Inflammatory macrophage treated with lipopolysaccharide for 4 hours (primary cell): Measurements from ENCODE around the gene EPB41L4B.

Experiments used
- DNase-seq: peaks from one replicate; pipeline ENCODE4 v3.0.0-alpha.2; 2020

Gene EPB41L4B

DNA sequence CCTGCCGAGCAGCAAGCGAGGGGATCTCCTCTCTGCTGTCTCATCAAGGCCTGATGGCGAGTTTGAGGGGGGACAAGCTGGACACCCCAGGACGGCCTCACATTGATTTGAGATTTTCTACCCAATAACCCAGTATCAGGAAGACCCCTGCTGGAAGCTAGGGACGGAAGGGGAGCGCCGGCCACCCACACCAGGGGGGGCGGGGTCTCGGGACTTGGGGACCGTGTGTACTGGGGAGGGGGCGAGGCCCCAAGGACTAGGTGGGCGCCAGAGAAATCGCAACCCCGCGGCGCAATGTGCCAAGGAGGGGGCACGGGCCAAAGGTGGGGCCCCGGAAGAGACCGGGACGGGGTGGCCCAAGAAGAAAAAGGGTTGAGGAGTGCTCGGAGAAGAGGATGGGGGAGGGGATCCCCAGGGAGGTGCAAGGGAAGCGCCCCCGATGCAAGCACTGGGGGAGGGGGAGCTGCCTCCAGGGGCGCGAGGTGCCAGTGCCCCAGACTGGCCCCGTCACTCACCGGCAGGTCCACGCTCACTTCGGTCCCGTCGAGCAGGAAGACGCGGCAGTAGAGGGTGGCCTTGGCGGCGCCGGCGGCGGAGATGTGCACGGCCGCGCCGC is 1.1 kb downstream of the EPB41L4B start:
- no peak for DNase-seq

DNA sequence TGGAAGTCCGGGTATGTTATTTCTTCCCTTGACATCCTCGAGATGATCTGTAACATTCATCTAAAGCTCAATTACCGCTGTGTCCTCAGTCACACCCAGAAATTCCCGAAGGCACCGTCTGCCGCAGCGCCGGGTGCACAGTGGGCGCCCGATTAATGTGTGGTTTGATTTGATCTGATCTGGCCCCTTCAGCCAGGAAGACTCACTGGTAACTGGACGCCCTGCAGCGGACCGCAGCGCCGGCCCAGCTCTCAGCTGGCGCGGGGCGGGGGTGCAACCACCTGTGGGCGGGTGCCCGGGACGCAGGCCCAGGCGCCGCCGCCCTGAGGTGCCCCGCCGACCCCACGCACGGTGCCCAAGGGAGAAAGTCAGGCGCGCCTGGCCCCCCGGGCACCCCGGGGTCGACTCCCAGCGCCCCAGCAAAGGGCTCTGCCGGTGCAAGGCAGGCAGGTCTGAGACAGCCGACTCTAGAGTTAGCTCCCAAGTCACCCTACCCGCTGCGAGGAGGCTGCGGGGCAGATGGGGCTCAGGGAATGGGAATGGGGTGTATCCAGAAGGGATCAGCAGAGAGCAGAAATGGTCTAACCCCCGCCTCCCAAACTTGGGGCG is 1.7 kb downstream of the EPB41L4B start:
- DNase-seq = no peak

DNA sequence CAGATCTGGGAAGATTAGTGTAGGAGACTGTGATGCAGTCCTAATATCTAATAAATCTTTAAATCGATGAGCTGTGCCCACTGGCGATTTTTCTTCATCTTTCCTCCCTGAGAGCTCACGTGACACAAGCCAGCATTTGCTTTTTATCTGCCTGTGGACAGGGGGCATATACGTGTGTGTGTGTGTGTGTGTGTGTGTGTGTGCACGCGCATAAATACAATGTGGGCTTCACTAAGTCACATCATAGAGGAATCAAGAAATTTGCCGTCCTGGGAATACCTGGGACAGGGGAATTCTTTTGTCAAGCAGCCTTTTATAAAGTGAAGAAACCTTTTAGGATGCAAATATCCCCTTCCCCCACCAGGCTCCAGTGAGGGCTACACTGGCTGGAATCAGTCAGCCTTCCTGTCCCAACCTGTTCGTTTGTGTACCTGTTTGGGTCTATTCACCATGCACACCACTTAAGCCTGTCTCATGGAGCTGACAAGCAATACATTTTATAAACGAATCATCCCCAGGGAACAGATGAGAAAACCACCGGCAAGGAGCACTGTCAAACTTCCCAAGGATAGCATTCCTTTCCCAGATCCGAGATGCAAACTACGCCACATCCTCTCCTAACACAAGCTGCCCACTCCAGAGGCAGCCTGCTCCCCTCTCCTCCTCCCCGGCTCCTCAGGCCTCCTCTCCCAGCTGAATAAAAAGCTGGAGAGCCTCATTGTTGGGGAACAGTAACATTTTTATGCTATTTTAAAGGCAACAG is 2.7 kb downstream of the EPB41L4B start:
- DNase-seq = no peak

DNA sequence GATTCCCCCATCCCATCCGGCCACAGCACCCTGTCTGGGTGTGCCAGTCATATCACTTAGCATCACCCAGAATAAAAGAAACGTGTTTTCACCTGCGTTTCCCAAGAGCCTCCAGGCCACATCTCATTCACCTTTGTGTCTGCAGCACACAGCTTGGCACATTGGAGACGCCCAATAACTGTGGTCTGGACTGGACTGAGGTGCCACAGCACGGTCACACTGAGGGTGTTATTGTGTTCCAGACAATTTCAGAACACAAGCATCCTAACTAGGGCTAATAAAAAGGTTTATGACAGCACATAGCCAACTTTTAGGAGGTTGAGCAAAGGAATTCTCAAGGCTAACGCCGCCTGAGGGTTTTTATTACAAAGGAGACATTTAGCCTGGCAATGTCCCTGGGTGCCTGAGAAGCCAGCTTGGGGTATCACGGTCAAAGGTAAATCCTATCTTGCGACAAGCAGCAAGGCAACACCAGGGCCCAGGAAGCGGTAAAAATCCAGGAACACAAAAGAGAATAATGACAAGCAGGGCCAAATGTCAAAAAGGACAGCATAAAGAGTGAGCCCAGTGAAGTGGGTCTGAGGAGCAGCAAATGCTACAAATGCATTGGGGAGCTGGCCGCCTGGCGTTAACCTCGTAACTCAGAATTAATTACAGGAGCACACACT is 3.4 kb downstream of the EPB41L4B start:
- no peak for DNase-seq

DNA sequence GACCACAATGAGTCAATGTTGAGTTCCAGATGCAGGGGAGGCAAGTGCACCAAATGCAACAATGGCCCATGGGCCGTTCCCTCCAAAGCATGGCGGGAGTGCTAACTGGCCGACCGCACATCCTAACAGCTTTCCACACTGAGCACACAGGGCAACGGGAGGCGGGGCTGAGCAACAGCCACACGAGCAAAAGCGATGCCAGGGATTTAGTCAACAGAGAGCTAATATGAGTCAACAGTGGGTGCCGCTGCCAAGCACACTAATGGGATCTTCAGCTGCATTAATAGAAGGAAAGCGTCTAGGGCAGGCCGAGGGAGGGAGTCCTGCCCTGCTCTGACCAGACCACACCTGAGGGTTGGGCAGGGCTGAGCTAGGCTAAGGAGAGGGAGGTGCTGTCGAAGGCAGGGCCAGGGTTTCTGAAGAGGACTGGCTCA is 4.6 kb downstream of the EPB41L4B start:
- DNase-seq = no peak

DNA sequence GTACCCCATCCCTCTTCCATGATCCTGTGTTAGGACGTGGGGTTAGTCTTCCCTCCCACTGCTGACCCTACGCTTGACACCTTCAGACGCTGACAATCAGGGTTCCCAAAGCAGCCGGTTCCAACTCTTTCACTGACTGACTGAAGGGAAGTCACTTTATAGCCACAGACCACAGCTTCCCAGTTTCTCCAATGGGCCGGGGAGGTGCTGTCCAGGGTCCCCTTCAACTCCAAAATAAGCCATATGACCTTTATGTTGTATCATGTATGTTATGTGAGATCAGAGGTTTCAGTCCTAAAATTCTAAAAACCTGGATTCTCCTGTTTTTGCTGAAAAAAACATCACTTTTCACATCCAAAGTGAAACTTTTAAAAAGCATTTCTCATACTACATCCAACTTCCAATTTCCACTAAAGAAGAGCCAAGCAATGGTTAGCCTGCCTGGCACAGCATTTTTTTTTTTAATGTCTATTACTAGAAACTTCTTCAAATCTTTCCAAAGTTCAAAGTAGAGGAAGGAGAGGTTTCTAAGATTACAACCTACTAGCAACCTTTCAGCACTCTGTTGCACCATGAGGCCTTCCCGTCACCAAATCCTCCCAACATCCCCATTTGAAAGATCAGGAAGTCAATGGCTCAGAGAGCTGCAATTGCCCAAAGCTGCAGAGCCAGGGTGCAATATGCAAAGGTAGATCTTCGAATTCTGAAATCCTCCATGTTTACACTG is 5.2 kb downstream of the EPB41L4B start:
- DNase-seq = peak; percentile 72

DNA sequence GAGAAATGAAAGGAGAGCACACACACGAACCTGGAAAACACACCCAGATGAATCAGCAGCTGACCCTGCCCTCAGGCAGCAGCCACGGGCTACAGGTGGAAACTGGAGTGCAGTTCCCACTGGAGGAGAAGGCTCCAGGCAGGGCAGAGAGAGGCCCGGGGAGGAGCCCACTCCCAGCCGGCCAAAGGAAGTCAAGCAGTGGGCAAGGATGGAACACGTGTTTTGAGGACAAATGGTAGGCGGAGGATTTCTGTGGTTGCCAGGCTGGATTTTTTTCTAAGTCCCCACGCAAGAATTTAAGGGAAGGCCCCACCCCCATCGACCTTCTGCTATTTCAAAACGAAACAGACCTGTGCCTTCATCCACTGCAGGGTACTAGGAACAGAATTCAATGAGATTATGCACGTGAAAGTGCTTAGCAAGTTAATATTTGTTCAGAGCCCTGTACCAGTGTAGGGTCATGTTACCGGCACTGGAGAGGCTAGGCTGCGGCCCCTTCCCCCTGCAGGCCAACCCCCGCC is 6.8 kb downstream of the EPB41L4B start:
- DNase-seq = no peak

DNA sequence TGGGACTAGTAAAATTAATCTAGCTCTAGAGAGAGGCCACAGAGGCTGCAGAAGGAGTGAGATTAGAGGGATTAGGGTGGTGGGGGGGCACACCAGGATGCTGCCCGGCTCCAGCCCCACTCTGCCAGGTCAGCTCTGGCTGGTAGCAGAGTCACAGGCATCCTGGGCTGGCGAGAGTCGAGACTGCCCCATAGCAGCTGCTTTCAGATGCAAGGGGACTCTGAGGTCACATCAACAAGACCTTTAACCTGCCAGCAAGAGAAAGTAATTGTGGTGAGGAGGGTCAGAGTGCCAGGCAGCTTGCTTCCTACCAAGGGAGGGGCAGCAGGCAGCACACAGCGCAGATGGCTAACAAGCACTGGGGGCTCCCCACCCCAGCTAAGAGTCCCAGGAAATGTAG is 7.5 kb downstream of the EPB41L4B start:
- DNase-seq = no peak

DNA sequence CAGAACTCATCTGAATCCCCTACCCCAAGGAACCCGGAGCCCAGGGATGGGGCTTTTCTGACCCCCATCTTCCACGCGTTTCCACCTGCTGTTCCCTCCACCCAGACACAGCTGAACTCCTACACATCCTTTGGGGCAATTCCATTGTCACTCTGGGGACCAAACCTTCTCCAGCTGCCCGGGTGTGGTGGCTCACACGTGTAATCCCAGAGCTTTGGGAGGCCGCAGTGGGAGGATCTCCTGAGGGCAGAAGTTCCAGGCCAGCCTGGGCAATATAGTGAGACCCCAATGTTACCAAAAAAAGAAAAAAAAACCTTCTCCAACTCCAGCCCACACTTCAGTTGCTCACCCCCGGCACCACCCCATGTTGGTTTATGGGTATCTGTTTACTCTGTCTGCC is 8.1 kb downstream of the EPB41L4B start:
- DNase-seq = no peak

DNA sequence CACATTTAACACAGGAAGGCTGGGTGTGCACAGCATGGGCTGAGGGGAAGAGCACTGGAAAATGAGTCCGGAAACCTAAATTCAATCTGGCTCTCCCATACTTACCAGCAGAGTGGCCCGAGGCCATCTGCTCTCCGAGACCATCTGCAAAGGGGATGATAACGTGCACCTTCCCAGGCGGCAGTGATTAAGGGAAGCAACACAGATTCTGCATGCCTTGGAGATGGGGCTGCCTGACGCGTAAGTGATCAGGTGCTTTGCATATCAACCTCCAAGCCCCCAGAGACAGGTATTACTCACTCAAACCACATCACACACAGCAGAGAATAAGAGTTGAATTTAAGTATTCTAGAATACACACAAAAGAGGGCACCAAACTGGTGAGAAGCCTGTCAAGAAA is 9.1 kb downstream of the EPB41L4B start:
- DNase-seq = no peak

DNA sequence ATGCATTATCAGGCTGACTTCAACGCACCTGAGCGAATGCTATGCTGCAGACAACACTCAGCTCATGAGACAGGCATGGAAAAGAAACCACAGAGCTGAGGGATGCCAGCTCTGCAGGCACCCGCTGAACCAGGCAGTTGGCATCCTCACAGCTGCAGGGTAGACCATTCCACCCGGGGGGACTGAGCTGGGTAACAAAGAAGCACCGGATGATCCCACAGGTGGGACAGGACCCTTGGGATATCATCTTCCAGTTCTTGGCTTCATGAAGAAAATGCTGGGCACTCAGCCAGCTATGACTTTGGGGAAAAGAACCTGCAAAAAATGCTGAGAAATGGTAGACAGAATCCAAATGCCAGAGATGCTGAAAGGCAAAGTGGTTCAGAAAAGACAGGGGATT is 9.6 kb downstream of the EPB41L4B start:
- no peak for DNase-seq

DNA sequence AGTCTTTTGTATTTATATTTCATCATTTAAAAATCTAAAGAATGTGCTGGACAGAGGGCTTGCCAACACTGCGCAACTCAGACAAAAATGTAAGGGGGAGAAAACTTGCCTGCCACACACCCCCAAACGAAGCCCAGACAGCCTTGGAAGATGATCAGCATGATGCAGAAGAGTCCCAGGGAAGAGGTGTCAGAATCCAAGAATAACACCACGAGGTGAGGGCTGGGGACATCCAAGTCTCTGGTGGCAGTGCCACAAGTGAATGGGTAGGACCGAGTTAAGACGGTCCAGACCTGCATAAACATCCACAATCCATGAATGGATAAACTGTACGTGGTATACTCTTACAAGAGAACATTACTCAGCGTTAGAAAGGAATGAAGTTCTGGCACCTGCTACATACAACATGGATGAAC is 10.4 kb downstream of the EPB41L4B start:
- no peak for DNase-seq

DNA sequence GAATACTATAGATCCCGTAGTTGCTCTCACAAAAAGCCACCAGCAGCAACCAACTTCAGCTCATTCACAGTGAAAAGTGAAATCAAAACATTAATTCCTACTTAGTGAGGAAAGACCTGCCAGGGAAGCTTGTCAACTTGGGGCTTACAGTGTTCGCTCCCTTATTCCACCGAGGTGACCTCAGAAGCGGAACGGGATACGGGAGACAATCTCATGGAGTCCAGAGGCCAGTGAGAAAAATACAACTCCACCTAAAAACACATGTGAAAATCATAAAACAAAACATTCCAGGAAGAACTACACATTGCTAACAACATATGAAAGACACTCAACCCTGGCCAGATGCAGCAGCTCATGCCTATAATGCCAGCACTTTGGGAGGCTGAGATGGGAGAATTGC is 11.6 kb downstream of the EPB41L4B start:
- no peak for DNase-seq

DNA sequence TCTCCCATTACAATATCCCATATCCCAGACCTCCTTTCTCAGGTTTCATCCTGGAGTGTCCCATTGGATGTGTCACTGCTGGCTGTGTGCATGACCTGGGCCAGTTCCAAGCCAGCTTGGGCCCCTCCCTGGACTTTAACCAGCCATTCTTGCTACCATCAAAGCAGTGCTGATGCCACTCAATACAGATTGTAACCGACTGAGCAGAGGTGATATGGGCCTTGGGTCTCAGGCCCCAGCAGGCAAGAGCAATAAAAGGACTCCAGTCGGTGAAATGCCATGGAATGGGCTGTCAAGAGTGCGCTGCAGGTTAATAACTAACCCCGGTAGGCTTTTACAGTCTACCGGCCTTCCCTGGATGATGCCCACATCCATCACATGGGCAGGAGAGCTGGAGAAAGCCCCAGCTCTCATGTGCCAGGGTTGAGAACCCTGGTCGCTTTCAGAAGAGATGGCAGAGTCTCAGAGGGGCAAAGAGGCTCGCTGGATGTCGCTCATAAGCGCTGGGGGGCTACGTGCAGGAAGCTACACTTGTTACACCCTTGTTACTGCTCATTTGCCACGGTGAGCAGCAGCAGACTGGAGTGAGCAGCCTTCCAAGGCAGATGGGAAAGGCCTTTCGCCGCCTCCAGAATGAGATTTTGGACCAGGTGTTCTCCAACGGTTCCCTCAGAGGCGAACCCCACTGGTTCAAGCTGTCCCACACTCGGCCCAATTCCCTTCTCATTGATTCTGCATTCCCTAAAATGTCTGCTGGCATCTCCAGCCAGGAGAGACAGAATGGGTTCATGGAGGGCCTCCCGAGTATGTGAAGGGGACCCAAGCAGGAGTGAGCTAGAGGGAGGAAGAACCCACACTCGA is 13.2 kb downstream of the EPB41L4B start:
- no peak for DNase-seq

DNA sequence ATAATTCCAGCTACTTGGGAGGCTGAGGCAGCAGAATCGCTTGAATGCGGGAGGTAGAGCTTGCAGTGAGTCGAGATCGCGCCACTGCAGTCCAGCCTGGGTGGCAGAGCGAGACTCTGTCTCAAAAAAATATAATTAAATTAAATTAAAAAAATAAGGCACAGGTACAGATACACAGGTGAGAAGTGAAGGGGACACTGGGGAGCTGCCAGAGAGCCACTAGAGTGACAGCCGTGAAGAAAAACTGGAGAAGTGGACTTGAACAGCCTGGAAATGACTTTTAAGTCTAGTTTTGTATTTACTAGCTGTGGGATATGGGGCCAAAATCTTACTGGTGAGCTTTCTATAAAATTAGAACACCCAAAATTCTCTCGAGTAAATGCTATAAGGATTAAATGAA is 15.1 kb downstream of the EPB41L4B start:
- DNase-seq = no peak

DNA sequence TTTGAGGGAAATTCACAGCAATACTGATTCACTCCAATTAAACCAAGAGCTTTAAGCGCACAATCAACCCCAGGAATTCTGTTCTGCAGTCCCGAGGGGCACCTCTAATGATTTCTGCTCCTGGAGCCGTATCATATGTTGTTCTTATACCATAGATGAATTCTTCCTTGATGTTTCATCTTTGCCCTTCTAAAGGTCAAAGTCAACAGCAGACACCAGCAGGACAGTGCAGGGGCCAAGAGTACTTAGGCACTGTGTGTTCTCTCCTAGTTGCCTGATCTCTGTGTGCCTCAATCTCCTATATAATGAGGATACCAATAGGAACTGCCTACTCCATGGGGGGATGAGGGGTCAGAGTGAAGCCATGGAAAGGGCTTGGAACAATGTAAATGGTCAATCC is 16.5 kb downstream of the EPB41L4B start:
- no peak for DNase-seq

DNA sequence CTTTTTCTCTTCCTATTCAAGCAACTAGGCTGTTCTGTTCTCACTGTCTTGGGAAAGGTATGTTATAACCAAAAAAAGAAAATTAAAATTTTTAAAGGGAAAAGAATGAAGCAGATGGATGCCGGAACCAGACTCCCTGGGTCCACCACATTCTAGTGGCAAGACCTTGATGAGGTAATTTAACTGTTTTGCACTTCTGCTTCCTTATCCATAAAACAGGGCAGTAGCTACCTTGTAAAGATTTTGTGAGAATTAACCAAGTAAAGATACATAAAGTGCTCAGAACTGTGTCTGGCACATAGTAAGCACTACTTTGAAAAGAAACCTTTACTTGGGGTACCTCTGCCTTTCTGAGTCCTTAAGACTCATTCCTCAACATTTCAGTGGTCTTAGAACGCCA is 17.0 kb downstream of the EPB41L4B start:
- DNase-seq = no peak

DNA sequence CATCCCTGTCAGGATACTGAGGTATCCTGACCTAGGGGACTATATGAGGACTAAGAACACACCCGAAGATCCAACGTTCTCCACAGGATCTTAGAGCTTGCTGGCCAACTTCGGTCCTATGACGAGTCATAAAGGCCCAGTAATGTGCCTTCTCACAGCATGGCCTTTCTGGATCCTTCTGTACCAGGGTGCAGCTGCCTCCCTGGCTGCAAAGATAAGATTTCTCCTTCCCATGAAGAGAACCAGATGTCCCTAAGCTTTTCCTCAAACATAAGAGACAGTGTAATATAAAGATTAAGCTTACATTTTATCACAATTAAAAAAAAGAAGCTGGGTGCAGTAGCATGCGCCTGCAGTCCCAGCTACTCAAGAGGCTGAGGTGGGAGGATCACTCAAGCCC is 18.3 kb downstream of the EPB41L4B start:
- no peak for DNase-seq

DNA sequence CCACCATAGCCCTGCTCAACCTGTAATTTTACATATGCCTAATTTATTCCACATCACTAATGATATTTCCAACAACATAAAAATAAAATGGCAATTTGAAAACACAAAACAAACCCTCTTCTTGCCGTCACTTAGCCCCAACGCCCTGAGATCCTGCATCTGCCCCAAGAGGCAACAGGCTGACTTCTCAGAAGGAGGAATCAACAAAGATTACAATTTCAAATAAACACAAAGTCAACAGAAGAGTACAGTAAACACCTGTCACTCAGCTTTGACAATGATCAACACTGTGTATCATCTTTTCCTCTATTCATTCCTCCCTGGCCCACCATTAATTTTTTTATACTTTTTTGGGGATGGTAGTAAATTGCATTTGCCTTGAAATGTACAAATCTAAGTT is 19.8 kb downstream of the EPB41L4B start:
- no peak for DNase-seq

DNA sequence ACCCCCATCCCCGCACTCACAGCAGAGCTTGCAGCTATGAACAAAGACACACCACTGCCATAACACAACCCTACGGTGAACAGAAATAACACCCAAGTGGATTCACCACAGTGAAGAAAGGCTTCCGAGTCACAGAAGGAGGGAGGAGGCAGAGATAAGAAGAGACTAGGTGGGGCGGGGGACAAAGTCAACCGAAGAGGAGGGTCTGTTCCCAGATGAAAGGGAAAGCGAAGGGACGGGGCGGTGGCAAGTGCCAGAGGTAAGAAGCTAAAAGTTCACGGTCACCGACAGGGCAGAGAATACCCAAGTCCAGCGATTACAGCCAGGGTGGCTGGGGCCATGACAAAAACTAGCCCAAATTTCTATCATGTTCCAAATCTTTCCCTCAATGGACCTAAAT is 21.0 kb downstream of the EPB41L4B start:
- DNase-seq = no peak

DNA sequence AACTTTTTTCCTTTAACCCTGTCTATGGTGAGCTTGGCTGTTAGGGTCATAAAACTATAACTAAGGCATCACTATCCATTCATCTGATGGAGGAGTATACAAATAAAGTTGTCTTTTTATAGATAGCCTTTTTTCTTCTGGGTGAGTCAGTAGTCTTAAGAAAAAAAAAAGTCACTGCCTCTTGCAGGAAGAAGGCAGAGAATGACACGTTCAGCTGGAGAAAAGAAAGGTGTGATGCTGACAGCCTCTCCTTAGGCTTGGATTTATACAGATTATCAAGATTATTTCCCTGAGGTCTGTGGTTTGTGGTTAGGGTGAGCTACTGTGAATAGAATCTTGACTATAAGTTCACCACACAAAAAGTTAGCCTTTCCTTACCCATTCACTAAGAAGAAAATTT is 23.0 kb downstream of the EPB41L4B start:
- DNase-seq = no peak
